ENCODE measurements around the gene SND1.

- TF ChIP-seq CTCF (conservative IDR thresholded peaks at IDR 0.05; ENCODE audit: low read depth, low read length), result no peak
- no peak for TF ChIP-seq POLR2A (IDR thresholded peaks at IDR 0.05; ENCODE audit: low read depth, low read length)
- TF ChIP-seq USF2 (IDR thresholded peaks at IDR 0.05; ENCODE audit: low read depth, low read length), result no peak
- TF ChIP-seq RFX5 (IDR thresholded peaks at IDR 0.05; ENCODE audit: low read depth, low read length), result no peak
- TF ChIP-seq MAFK (IDR thresholded peaks at IDR 0.05; ENCODE audit: low read depth, low read length), result no peak
- TF ChIP-seq MXI1 (IDR thresholded peaks at IDR 0.05; ENCODE audit: borderline replicate concordance, low read depth, low read length), result no peak
- TF ChIP-seq MAZ (IDR thresholded peaks at IDR 0.05; ENCODE audit: borderline replicate concordance, low read depth, low read length), result no peak
Measured at GRCh38 chr7:127900141-127900540, 248.1 kb downstream of the SND1 start.
